Vagina (tissue), 2 donors: ENCODE results near the gene WNT5B. TPM values are rescaled to one million over a fixed set of nuclear protein-coding genes. Genes with fewer than 3 reads are reported as not detected.

Experiments used
- DNase-seq, 2 donors: peaks; one replicate each; pipeline ENCODE4 v3.0.0-alpha.2; 2017; ENCODE audit errors: extremely low spot score in 2 of 2
- H3K27ac ChIP-seq: fragments of 200-600 bp; sonication (generic); one replicate; pipeline ENCODE4 v1.5.1; 2019
- H3K27me3 ChIP-seq: fragments of 200-600 bp; sonication (generic); one replicate; pipeline ENCODE4 v1.5.1; 2019
- H3K36me3 ChIP-seq, 2 donors: fragments of 200-600 bp; sonication (generic); one replicate each; pipeline ENCODE4 v1.5.1; 2017 to 2019
- H3K4me1 ChIP-seq: fragments of 200-600 bp; sonication (generic); one replicate; pipeline ENCODE4 v1.5.1; 2019
- H3K4me3 ChIP-seq, 2 donors: fragments of 200-600 bp; sonication (generic); 1 replicate in 1 of 2; 2 replicates in 1 of 2; pipeline ENCODE4 v1.5.1; 2016 to 2019
- H3K9me3 ChIP-seq: fragments of 200-600 bp; sonication (generic); one replicate; pipeline ENCODE4 v1.5.1; 2019
- POLR2A ChIP-seq, 2 donors: fragments of 450-650 bp; IDR thresholded peaks; one replicate each; pipeline ENCODE4 v1.6.1; 2017; ENCODE audit warnings: antibody characterized with exemption in 2 of 2, mild to moderate bottlenecking in 2 of 2, moderate library complexity in 2 of 2
- POLR2AphosphoS5 ChIP-seq, 2 donors: sonication (generic); formaldehyde crosslinking; IDR thresholded peaks; one replicate each; pipeline ENCODE4 v1.9.0; 2017; ENCODE audit warnings: antibody characterized with exemption in 2 of 2, mild to moderate bottlenecking in 2 of 2, low read depth in 1 of 2; ENCODE audit not compliant: insufficient read depth in 1 of 2
- intact Hi-C: fragments of 100-400 bp; cut with DNase I; formaldehyde crosslinking; loops from one replicate; pipeline ENCODE4 v1.15.1; 2023
- total RNA-seq: library from RNA; depleted of rRNA; stranded (reverse); fragments of >200 nt; gene quantifications from one replicate; pipeline ENCODE4 v1.2.3, GENCODE V29; 2016
- TF ChIP-seq, protein P1 (sequence below), 3 experiments: fragments of 450-650 bp in 2 of 3; fragments of 200-600 bp in 1 of 3; sonication (generic) in 1 of 3; IDR thresholded peaks; one replicate each; pipeline ENCODE4 v1.5.1; 2017 to 2019; ENCODE audit warnings: antibody characterized with exemption in 3 of 3, mild to moderate bottlenecking in 2 of 3, moderate library complexity in 2 of 3

WNT5B gene
- total RNA-seq, 1 donor from 2014 or later = 7.6 TPM

GRCh38 chr12:1582709-1583050 lies 46.4 kb upstream of the WNT5B start:
- Histone ChIP-seq H3K4me1 (peaks cover 2% of the 10 kb centered on the region), H3K27ac (no peak overlapping the region), H3K27me3 (no peaks in the 10 kb centered on the region), H3K4me3 (no peak overlapping the region), H3K9me3 (no peaks in the 10 kb centered on the region), H3K36me3 (no peaks in the 10 kb centered on the region)
- intact Hi-C loops = loop anchor here (10.0 kb wide), 1 partner anchor 468 kb away; no protein-coding TSS in a partner anchor
- no peak for DNase-seq
- no peak for TF ChIP-seq POLR2AphosphoS5 (IDR thresholded peaks at IDR 0.05; ENCODE audit: insufficient read depth in 1 of 2, low read depth in 1 of 2)
- TF ChIP-seq, protein P1, sequence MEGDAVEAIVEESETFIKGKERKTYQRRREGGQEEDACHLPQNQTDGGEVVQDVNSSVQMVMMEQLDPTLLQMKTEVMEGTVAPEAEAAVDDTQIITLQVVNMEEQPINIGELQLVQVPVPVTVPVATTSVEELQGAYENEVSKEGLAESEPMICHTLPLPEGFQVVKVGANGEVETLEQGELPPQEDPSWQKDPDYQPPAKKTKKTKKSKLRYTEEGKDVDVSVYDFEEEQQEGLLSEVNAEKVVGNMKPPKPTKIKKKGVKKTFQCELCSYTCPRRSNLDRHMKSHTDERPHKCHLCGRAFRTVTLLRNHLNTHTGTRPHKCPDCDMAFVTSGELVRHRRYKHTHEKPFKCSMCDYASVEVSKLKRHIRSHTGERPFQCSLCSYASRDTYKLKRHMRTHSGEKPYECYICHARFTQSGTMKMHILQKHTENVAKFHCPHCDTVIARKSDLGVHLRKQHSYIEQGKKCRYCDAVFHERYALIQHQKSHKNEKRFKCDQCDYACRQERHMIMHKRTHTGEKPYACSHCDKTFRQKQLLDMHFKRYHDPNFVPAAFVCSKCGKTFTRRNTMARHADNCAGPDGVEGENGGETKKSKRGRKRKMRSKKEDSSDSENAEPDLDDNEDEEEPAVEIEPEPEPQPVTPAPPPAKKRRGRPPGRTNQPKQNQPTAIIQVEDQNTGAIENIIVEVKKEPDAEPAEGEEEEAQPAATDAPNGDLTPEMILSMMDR (IDR thresholded peaks at IDR 0.05) = no peak
- TF ChIP-seq POLR2A (IDR thresholded peaks at IDR 0.05) = no peak

- Histone ChIP-seq H3K27me3 (no peaks in the 10 kb centered on the region), H3K27ac (no peak overlapping the region), H3K4me3 (no peak overlapping the region), H3K4me1 (peaks cover 11% of the 10 kb centered on the region), H3K9me3 (no peaks in the 10 kb centered on the region), H3K36me3 (no peaks in the 10 kb centered on the region)
- no peak for DNase-seq
- intact Hi-C loops = loop anchor here (10.0 kb wide), 1 partner anchor 469 kb away; no protein-coding TSS in a partner anchor
- TF ChIP-seq, protein P1 (IDR thresholded peaks at IDR 0.05) = peak; percentile 81 to 92 (median 82)
- TF ChIP-seq POLR2A (IDR thresholded peaks at IDR 0.05) = no peak
Observed at GRCh38 chr12:1583421-1584078, 45.5 kb upstream of the WNT5B start.

GRCh38 chr12:1584326-1584725 lies 44.7 kb upstream of the WNT5B start:
- intact Hi-C loops = loop anchor here (10.0 kb wide), 1 partner anchor 470 kb away; no protein-coding TSS in a partner anchor
- Histone ChIP-seq H3K4me3 (no peak overlapping the region), H3K9me3 (no peaks in the 10 kb centered on the region), H3K27me3 (no peaks in the 10 kb centered on the region), H3K4me1 (peaks cover 17% of the 10 kb centered on the region), H3K27ac (no peak overlapping the region), H3K36me3 (no peaks in the 10 kb centered on the region)
- no peak for DNase-seq
- TF ChIP-seq, protein P1 (IDR thresholded peaks at IDR 0.05) = no peak
- TF ChIP-seq POLR2A (IDR thresholded peaks at IDR 0.05) (no peak), POLR2AphosphoS5 (IDR thresholded peaks at IDR 0.05; ENCODE audit: insufficient read depth in 1 of 2, low read depth in 1 of 2) (no peak)

DNA sequence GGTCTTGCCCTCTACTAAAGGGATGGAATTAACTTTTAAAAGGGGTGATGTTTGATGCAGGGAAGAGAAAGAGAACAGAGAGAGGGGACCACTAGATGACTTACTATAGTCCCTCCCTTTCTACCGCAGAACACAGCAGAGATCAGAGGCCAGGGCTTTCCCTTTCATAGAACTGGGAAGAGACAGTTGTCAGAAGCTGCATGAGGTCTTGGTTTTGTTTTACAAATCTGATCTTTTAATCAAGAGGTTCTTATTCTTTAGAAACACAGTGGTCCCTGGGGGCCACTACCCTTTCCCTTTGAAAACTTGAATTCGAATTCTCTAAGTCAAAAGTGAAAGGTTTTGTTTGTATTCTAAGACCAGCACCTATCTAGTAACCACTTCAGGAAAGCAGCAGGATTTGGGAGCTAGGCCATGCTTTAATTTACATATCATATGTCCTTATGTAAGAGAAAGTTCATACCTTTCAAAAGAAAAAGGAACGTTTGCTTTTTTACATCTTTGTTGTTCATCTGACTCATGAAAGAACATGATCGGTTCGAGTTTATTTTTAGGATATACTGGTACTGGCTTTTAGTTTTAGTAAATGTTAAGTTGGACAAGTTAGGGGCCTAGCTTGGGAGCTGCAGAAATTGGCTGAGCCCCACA lies 41.0 kb upstream of the WNT5B start:
- Histone ChIP-seq H3K4me1 (peaks cover 54% of the 10 kb centered on the region), H3K4me3 (no peak overlapping the region), H3K36me3 (no peaks in the 10 kb centered on the region), H3K27me3 (no peaks in the 10 kb centered on the region), H3K9me3 (no peaks in the 10 kb centered on the region), H3K27ac (peak overlapping the region; percentile 42)
- no peak for DNase-seq
- intact Hi-C loops = loop anchor here (10.0 kb wide), 1 partner anchor 473 kb away; no protein-coding TSS in a partner anchor
- TF ChIP-seq, protein P1 (IDR thresholded peaks at IDR 0.05) = no peak
- TF ChIP-seq POLR2AphosphoS5 (IDR thresholded peaks at IDR 0.05; ENCODE audit: insufficient read depth in 1 of 2, low read depth in 1 of 2) = no peak
- TF ChIP-seq POLR2A (IDR thresholded peaks at IDR 0.05) = no peak

- H3K9me3 ChIP-seq = no peaks in the 10 kb centered on the region
- TF ChIP-seq, protein P1 (IDR thresholded peaks at IDR 0.05) = no peak
- TF ChIP-seq POLR2AphosphoS5 (IDR thresholded peaks at IDR 0.05; ENCODE audit: insufficient read depth in 1 of 2, low read depth in 1 of 2) (no peak), POLR2A (IDR thresholded peaks at IDR 0.05) (no peak)
- H3K4me3 ChIP-seq = no peak overlapping the region
- H3K36me3 ChIP-seq = no peaks in the 10 kb centered on the region
- peaks cover 59% of the 10 kb centered on the region for H3K4me1 ChIP-seq
- DNase-seq = no peak
- peak overlapping the region; percentile 42 for H3K27ac ChIP-seq
- intact Hi-C loops = loop anchor here (10.0 kb wide), 1 partner anchor 474 kb away; no protein-coding TSS in a partner anchor
- H3K27me3 ChIP-seq = no peaks in the 10 kb centered on the region
Observed at GRCh38 chr12:1588575-1588947, 40.5 kb upstream of the WNT5B start.
